Measurements from ENCODE around the gene RFNG. TPM values are rescaled to one million over a fixed set of nuclear protein-coding genes. Genes with fewer than 3 reads are reported as not detected.
"Not testable (repeated sequence)": the region's sequence is repeated elsewhere in the genome, so short reads cannot be mapped to it uniquely, and the experiment has no call there.

RFNG gene
- total RNA-seq, 2 experiments from 2014 or later, result 28.7 to 28.8 TPM

- ATAC-seq (ENCODE audit: low read depth) (no peak), DNase-seq (no peak)
- Mint-ChIP-seq H3K27ac (no peak overlapping the region), H3K9me3 (no peaks in the 10 kb centered on the region), H3K4me1 (peaks cover 5% of the 10 kb centered on the region), H3K27me3 (no peaks in the 10 kb centered on the region), H3K36me3 (peaks cover 2% of the 10 kb centered on the region), H3K4me3 (no peak overlapping the region)
- POLR2A ChIA-PET, result no interaction called here
Measured at GRCh38 chr17:82045936-82046484, 5.6 kb downstream of the RFNG start.

GRCh38 chr17:82043507-82043906 lies 8.1 kb downstream of the RFNG start:
- Mint-ChIP-seq H3K27ac (no peak overlapping the region), H3K4me3 (no peak overlapping the region), H3K9me3 (no peaks in the 10 kb centered on the region), H3K36me3 (peaks cover 2% of the 10 kb centered on the region), H3K4me1 (peaks cover 9% of the 10 kb centered on the region), H3K27me3 (no peaks in the 10 kb centered on the region)
- no peak for ATAC-seq (ENCODE audit: low read depth)
- DNase-seq, result no peak
- POLR2A ChIA-PET, result interaction anchor here (0.7 to 1.0 kb wide), 2 partner anchors 53 to 78 kb away, joined by 3 to 5 read pairs; no protein-coding TSS in a partner anchor

- DNase-seq (no peak), ATAC-seq (ENCODE audit: low read depth) (no peak)
- Mint-ChIP-seq H3K4me1 (peaks cover 13% of the 10 kb centered on the region), H3K36me3 (peaks cover under 1% of the 10 kb centered on the region), H3K4me3 (no peak overlapping the region), H3K27ac (no peak overlapping the region), H3K27me3 (no peaks in the 10 kb centered on the region), H3K9me3 (no peaks in the 10 kb centered on the region)
- POLR2A ChIA-PET, result interaction anchor here (1.0 kb wide), 1 partner anchor 54 kb away, joined by 3 read pairs; no protein-coding TSS in a partner anchor
Measured at GRCh38 chr17:82042649-82043048, 9.0 kb downstream of the RFNG start.

- POLR2A ChIA-PET, result interaction anchor here (0.8 to 1.7 kb wide), 2 partner anchors 18 to 188 kb away, joined by 4 read pairs; partner anchors contain the start of genes LRRC45 and SLC16A3
- Mint-ChIP-seq H3K27ac (no peak overlapping the region), H3K9me3 (no peaks in the 10 kb centered on the region), H3K4me1 (peaks cover 12% of the 10 kb centered on the region), H3K36me3 (no peaks in the 10 kb centered on the region), H3K4me3 (no peak overlapping the region), H3K27me3 (no peaks in the 10 kb centered on the region)
- DNase-seq (no peak), ATAC-seq (ENCODE audit: low read depth) (no peak)
Measured at GRCh38 chr17:82041144-82041814, 10.3 kb downstream of the RFNG start.

- Mint-ChIP-seq H3K36me3 (peaks cover 7% of the 10 kb centered on the region), H3K4me3 (no peak overlapping the region), H3K27ac (no peak overlapping the region), H3K27me3 (no peaks in the 10 kb centered on the region), H3K9me3 (no peaks in the 10 kb centered on the region), H3K4me1 (peaks cover 20% of the 10 kb centered on the region)
- POLR2A ChIA-PET, result no interaction called here
- no peak for ATAC-seq (ENCODE audit: low read depth)
- no peak for DNase-seq
Measured at GRCh38 chr17:82039695-82040299, 11.8 kb downstream of the RFNG start.

GRCh38 chr17:82038796-82039409 lies 12.7 kb downstream of the RFNG start:
- not testable (repeated sequence) for H3K36me3 Mint-ChIP-seq; DNase-seq; ATAC-seq (ENCODE audit: low read depth); H3K27me3 Mint-ChIP-seq; H3K9me3 Mint-ChIP-seq; H3K27ac Mint-ChIP-seq
- peaks cover 20% of the 10 kb centered on the region for H3K4me1 Mint-ChIP-seq
- peak overlapping the region; percentile 12 for H3K4me3 Mint-ChIP-seq
- POLR2A ChIA-PET, result interaction anchor here (2.1 kb wide), 1 partner anchor 112 kb away, joined by 5 read pairs; no protein-coding TSS in a partner anchor

GRCh38 chr17:82037889-82038195 lies 13.8 kb downstream of the RFNG start:
- H3K27ac Mint-ChIP-seq, result peak overlapping the region; percentile 95

GRCh38 chr17:82037092-82037888 lies 14.3 kb downstream of the RFNG start, which contains the start of gene DCXR:
TSS of gene DCXR (minus strand) at chr17:82037697. CDS start at chr17:82037682, 15 bp downstream.
- H3K27me3 Mint-ChIP-seq, result no peaks in the 10 kb centered on the region
- POLR2A ChIA-PET, result interaction anchor here (0.5 to 2.1 kb wide), 25 partner anchors 11 to 268 kb away, joined by 3 to 13 read pairs (median 4); partner anchors contain the start of genes ALYREF, ANAPC11, CENPX and DUS1L
- H3K27ac Mint-ChIP-seq, result peak within 1 kb of the TSS; percentile 95

More at GRCh38 chr17:82037889-82038195, 13.8 kb downstream of the RFNG start:
- ATAC-seq (ENCODE audit: low read depth) (no peak), DNase-seq (no peak)
- Mint-ChIP-seq H3K4me3 (peak overlapping the region; percentile 91), H3K27me3 (no peaks in the 10 kb centered on the region), H3K9me3 (no peaks in the 10 kb centered on the region), H3K4me1 (peaks cover 20% of the 10 kb centered on the region), H3K36me3 (peaks cover 8% of the 10 kb centered on the region)
- POLR2A ChIA-PET, result interaction anchor here (0.5 to 2.1 kb wide), 24 partner anchors 10 to 267 kb away, joined by 3 to 13 read pairs (median 4); partner anchors contain the start of genes ALYREF, ANAPC11, CENPX and DUS1L

GRCh38 chr17:82036634-82037091 lies 14.9 kb downstream of the RFNG start:
- Mint-ChIP-seq H3K36me3 (peaks cover 9% of the 10 kb centered on the region), H3K4me1 (peaks cover 20% of the 10 kb centered on the region), H3K9me3 (no peaks in the 10 kb centered on the region), H3K27ac (peak overlapping the region; percentile 54), H3K4me3 (peak overlapping the region; percentile 91), H3K27me3 (no peaks in the 10 kb centered on the region)
- POLR2A ChIA-PET, result interaction anchor here (1.2 to 1.6 kb wide), 2 partner anchors 14 to 266 kb away, joined by 3 to 4 read pairs; no protein-coding TSS in a partner anchor
- no peak for DNase-seq
- ATAC-seq (ENCODE audit: low read depth), result no peak

More at GRCh38 chr17:82037092-82037888, 14.3 kb downstream of the RFNG start, which contains the start of gene DCXR:
- Mint-ChIP-seq H3K4me1 (peaks cover 20% of the 10 kb centered on the region), H3K9me3 (no peaks in the 10 kb centered on the region), H3K4me3 (peak within 1 kb of the TSS; percentile 91), H3K36me3 (peaks cover 9% of the 10 kb centered on the region)
- ATAC-seq (ENCODE audit: low read depth), result peak; percentile 95
- peak; percentile 99 for DNase-seq

GRCh38 chr17:82035956-82036633 lies 15.5 kb downstream of the RFNG start:
- peak overlapping the region; percentile 91 for H3K4me3 Mint-ChIP-seq
- POLR2A ChIA-PET, result interaction anchor here (0.7 to 1.2 kb wide), 2 partner anchors 13 to 15 kb away, joined by 3 read pairs; partner anchors contain the start of genes CENPX and LRRC45
- no peak for DNase-seq
- no peak for ATAC-seq (ENCODE audit: low read depth)
- no peaks in the 10 kb centered on the region for H3K27me3 Mint-ChIP-seq
- no peaks in the 10 kb centered on the region for H3K9me3 Mint-ChIP-seq
- H3K27ac Mint-ChIP-seq, result no peak overlapping the region
- H3K4me1 Mint-ChIP-seq, result peaks cover 20% of the 10 kb centered on the region
- H3K36me3 Mint-ChIP-seq, result peaks cover 9% of the 10 kb centered on the region

GRCh38 chr17:82035488-82035887 lies 16.1 kb downstream of the RFNG start:
- Mint-ChIP-seq H3K27ac (no peak overlapping the region), H3K9me3 (no peaks in the 10 kb centered on the region)
- POLR2A ChIA-PET, result interaction anchor here (0.7 to 1.0 kb wide), 2 partner anchors 13 to 63 kb away, joined by 3 to 4 read pairs; partner anchors contain the start of genes CENPX, FASN and LRRC45

More at GRCh38 chr17:82035488-82035887, 16.1 kb downstream of the RFNG start:
- H3K4me3 Mint-ChIP-seq, result peak overlapping the region; percentile 29
- DNase-seq, result no peak
- peaks cover 9% of the 10 kb centered on the region for H3K36me3 Mint-ChIP-seq
- no peaks in the 10 kb centered on the region for H3K27me3 Mint-ChIP-seq
- peaks cover 21% of the 10 kb centered on the region for H3K4me1 Mint-ChIP-seq
- ATAC-seq (ENCODE audit: low read depth), result no peak

Data from activated naive CD8-positive, alpha-beta T cell treated with anti-CD3 and anti-CD28 coated beads, Interleukin-2, amount 10 ng/mL, durations not matched to agents 7 days and 5 days (primary cell).